ENCODE results near the gene POLR3K.
A peak's percentile ranks its signal among the peaks of the same experiment; 100 is the strongest.
"Not testable (repeated sequence)": the region's sequence is repeated elsewhere in the genome, so short reads cannot be mapped to it uniquely, and the experiment has no call there.

Gene POLR3K

DNA sequence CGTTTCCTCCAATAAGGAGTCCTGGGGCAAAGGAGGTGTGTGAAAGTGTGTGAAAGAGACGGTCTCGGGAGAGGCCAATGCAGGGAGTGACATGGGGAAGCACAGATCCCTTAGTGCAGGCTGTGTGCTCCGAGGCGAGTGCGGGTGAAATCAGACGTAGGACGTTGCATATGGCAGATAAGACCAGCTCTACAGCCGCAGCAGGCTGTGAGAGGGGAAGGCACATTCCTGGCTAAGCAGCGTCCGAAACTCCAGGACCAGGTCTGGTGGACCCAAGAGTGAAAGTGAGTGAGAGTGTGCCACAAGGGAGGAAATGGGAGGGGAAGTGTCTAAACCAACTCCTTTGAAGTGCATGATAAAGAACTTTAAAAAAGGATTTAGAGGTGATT, 11.3 kb downstream of the POLR3K start:
- DNase-seq: no peak

DNA sequence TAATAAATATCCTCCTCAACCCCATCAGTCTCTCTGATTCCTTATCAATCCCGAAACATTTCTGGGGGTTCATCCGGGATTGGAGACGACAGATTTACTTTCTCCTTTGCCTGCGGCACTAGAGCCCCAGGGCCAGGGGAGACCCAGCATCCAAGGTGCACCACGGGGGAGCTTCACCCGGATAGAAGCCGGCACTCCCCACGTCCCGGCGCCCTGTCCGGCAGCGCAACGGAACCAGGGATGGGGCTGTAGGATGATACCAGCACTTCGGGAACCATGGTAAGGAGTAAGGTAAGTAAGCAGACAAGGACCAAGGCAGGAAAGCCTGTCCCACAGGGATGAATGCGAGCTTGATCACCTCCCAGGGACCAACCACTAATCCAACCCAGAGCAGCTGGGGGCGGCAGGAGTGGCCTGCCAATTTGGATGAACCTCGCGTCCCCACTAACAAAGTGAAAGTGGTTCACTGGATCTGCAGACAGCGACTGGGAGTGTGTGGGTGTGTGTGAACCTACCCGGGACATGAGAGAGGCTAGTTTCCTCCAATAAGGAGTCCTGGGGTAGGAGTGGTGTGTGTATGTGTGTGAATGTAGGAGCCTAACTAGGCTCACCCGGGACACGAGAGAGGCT, 11.9 kb downstream of the POLR3K start:
- DNase-seq: no peak

DNA sequence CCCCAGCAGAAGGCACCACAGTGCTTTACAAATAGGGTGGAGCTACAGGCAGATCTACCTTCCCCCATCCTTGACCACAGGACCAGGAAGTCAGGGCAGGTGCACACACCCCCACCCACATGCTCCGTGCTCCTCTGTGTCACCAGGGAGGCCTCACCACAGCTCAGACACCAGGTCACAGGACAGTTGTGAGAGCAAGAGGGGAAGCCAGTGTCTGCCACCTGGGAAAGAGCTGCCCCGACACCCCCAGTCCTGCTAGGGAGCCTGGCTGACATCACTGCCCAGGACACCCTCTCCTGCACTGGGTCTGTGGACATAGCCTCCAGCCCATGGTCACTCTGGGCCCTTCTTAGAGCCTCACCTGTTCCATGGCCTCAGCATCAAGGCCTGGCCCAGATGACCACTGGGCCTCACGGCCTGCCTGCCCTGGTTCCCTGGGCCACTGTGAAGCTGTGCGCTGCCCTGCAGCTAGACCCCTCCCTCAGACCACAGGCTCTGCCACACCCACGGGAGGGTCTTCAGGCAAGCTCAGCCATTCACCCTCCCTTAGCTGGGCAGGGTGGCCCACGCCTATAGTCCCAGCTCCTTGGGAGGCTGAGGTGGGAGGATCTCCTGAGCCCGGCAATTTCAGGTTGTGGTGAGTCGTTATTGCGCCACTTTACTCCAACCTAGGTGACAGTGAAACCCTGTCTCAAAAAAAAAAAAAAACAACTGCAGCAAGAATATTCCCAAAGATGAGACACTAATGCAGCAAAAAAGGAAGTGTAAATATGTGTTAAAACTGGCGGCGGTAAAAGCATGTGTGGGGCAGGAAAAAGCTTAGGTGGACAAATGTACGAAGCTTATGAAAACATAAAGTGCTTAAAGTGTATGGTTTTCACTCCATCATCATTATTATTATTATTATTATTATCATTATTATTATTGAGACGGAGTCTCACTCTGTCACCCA, 14.2 kb downstream of the POLR3K start:
- DNase-seq: peak; percentile 44

DNA sequence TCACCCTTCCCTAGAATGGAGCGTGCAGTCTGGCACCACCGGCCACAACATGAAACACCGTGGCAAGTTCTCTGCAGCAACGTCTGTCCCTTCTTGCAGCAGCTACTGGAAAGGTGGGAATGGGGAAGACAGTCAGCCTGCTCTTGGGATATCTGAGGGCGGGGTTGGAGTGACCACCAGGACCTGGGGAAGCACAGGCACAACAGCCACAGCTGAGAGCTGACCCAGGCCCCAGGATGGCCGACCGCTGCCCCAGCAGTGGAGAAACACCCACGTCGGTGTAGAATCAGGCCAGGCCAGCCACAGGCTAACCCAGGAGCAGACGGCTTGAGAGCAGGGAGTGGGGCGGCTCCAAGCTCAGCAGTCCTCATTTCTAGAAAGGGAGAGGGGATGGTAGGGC, 15.2 kb downstream of the POLR3K start:
- DNase-seq: not testable (repeated sequence)

DNA sequence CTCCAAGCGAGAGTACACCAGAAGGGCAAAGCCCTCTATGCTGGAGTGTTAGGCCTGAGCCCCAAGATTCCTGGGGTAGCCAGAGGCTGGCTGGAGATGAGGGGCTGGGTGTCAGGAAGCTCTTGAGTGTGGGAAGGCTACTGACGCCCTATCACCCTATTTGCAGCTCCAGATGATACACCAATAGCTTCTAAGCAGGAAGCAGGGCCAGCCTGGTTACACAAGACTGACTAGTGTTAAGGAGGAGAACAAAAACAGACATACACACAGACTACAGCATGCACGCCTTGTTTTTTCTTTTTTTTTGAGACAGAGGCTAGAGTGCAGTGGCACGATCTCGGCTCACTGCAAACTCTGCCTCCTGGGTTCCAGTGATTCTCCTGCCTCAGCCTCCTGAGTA, 15.9 kb downstream of the POLR3K start:
- peak; percentile 36 for DNase-seq

DNA sequence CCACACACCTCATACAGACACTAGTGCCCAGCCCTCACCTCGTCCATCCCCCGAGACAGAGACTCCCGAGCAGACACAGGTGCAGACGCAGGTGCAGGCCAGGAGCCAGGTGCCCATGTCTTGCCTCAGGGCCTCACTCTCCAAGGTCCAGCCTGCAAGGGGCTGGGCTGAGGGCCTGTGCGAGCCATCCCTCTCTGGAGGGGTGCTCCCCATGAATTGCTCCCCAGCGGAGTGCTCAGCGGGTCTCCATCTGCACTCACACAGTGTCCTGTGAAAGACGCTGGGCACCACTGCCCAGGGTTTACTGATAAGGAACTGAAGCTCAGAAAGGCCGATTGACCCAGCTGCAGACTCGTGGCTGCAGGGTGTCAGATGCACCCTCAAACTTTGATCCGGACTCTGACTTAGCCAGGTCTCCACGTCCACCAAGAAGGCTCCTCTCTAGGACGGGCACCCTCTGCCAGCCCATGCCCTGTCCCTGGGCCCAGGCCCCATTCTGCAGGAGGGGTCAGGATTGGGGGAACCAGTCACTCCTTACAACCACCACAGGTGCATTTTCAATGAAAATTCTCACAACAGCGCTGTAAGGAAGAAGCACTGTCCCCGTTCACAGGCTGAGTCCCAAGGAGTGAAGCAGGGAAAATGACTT, 16.9 kb downstream of the POLR3K start:
- DNase-seq: no peak

DNA sequence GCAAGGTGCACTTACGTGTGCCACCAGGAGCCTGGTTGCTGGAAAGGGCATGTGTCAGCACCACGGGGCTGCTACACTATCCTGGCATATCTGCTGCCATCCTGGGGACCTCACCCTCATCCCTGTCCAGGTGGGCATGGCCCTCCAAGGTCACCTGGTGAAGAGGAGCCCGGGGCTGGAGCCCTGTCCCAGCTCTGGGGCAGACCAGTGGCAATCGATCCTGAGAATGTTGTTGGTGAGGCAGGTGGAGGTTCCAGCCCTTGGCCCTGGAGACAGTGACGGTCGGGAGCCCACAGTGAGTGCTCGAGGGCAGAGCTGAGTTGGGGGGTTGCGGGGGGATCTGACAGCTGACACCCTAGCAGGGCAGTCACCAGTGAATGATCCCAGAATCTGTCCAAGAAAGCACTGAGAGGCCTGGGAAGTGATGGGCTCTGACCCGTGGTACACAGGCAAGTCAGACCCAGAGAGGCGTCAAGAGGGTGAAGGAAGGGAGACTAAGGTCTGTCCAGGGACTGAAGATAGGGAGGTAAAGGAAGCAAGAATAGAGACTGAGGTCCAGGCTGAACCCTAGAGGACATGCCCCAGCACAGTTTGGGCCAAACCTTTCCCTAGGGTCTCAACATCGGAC, 17.6 kb downstream of the POLR3K start:
- DNase-seq: no peak

DNA sequence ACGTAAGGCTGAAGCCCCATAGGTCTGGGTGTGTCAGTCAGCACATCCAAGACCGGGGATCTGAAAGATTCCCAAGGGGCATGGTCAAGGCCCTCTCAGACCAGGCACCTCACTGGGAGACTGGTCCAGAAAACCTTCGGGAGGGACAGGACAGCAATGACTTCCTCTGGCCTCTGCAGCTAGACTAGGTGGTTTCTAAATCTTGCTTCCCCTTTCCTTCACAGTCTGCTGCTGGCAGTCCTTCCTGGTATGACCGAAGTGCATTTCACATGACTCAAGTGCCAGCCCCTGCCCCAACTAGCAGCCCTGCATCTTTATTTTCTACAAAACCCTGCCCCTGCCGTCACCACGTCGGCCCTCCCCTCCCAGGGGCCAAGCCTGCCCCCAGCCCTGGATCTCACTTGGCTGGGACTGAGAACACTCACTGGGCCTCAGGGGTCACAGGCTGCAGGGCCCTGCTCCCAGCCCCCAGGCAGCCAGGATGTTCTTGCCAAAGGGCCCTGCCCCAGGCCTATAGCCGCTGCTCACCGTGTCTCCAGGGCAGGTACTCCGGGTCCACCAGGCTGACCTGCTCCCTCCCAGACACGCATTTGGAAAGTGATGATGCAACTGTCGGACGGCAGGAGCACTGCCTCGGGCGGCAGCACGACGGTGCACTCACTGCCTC, 18.3 kb downstream of the POLR3K start:
- peak; percentile 80 for DNase-seq

DNA sequence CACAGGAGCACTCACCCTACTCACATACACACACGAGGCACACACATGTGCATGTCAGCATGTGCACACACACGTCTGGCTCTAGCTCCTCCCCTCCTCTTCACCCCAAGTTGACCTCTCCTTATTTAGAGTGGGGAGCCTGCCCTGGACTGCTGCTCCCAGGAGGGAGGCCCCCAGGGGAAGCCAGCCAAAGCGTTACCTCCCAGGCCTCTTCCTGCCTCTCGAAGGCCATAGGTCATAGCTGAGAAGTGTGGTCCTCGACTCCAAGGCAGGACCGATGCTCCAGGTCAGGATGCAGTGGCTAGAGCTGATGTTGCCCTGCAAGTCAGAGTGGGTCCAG, 18.8 kb downstream of the POLR3K start:
- no peak for DNase-seq

DNA sequence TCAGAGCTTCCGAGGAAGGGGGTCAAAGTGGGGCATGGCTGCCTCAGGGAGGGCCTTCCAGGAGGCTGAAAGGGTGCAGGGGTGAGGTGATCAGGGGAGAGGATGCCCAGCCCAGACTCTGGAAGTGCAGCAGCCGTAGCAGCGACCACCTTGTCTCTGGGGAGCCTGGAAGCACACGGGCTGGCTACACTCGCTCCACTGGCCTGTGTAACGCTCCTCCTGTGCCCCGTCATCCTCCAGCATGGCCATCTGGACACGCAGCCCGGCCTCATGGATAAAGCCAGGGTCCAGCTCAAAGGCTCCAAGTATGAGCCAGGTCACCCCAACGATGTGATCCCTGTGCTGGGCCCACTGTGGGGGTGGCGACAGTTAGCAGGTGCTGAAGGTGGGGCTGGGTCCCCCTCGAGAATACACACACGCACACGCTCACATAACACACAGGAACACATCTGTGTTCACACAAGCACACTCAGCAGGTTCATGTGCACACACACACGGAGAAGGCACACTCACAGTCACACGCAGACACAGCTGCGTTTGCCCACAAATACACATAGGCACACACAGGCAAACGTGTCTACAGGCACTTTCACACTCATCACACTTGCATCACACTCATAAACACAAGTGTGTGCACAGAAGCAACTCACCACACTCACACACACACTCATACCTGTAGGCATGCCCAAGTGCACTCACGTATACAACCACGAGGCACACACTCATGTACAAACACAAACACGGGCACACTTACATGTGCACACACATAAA, 19.3 kb downstream of the POLR3K start:
- no peak for DNase-seq

DNA sequence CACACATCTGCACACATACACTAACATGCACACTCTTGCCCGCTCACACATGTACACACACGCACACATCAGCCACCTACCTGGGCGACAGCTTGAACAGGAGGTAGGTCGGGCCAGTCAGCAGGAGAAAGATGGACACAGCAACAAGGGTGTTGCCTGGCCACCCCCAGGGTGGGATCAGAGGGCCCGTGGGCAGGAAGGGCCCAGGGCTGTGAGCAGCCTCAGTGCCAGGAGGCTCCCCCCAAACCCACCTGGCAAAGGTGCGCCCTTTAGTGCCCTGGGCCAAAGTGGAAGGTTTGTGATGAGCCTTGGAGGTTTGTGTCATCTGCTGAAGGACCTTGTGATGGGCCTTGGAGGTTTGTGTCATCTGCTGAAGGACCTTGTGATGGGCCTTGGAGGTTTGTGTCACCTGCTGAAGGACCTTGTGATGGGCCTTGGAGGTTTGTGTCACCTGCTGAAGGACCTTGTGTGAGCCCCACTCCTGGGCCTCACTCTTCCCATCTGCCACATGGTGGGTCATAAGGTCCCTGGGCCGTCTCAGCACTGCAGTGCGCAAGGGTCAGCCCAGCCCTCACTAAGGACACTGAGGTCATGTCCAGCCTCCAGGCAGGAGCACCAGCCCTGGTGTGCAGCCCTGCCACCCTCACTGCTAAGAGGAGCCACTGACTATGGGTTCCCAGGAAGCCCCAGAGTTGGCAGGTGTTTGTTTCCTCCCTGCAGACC, 20.1 kb downstream of the POLR3K start:
- not testable (repeated sequence) for DNase-seq

DNA sequence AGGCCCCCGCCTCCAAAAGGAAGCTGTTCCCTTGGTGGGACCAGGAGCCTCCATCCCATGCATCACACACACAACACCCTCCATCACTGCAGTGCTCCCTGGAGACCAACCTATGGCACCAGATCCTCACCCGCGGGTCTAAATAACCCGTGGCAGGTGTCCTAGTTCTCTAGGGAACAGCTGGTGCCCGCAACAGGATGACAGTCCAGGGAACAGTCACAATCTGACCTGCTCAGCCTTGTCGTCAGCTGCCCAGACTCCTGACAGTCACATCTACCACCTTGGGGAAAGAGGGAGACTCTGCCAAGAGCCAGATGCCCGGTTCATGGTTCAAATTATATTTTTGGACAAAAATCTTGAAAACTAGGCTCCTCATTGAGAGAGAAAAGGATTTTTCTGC, 22.8 kb downstream of the POLR3K start:
- DNase-seq: not testable (repeated sequence)

DNA sequence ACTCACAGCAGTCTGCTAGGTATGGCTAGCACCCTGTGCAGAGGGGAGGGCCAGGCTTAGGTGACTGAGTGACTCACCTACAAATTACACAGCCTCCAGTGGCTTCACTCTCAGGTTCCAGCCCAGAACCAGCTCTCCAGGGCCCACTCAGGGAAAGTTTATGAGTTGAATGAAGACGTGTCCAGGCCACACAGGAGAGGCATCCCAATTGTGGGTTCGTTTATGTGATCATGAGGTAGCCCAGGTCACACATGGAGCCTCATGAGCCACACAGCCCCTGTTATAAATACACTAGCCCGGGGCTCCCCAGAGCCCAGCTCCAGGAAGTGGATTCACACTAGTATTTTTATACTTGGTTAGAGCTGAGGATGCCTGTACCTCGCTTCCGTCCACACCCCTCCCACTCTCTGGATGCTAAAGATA, 27.5 kb downstream of the POLR3K start:
- DNase-seq: not testable (repeated sequence)

DNA sequence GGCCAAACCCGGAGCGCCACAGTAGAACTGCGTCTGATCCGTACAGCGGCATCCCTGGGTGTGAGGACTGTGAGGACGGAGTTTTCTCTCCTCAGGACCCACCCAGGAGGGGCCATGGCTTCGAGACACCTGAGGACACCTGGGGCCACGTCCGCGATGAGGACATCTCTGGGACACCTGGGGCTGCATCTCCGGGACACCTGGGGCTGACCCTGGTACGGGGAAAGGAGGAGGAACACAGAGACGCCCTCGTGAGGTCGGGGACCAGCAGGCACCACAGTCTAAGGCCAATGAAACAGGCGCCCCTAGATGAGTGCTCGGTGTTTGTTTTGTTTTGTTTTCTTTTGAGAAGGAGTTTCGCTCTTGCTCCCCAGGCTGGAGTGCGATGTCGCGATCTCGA, 29.3 kb downstream of the POLR3K start:
- not testable (repeated sequence) for DNase-seq

DNA sequence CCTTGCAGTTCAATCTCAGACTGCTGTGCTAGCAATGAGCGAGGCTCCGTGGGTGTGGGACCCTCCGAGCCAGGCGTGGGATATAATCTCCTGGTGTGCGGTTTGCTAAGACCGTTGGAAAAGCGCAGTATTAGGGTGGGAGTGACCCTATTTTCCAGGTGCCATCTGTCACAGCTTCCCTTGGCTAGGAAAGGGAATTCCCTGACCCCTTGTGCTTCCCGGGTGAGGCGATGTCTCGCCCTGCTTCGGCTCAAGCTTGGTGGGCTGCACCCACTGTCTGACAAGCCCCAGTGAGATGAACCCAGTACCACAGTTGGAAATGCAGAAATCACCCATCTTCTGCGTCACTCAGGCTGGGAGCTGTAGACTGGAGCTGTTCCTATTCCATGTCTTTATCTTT, 32.5 kb downstream of the POLR3K start:
- not testable (repeated sequence) for DNase-seq

DNA sequence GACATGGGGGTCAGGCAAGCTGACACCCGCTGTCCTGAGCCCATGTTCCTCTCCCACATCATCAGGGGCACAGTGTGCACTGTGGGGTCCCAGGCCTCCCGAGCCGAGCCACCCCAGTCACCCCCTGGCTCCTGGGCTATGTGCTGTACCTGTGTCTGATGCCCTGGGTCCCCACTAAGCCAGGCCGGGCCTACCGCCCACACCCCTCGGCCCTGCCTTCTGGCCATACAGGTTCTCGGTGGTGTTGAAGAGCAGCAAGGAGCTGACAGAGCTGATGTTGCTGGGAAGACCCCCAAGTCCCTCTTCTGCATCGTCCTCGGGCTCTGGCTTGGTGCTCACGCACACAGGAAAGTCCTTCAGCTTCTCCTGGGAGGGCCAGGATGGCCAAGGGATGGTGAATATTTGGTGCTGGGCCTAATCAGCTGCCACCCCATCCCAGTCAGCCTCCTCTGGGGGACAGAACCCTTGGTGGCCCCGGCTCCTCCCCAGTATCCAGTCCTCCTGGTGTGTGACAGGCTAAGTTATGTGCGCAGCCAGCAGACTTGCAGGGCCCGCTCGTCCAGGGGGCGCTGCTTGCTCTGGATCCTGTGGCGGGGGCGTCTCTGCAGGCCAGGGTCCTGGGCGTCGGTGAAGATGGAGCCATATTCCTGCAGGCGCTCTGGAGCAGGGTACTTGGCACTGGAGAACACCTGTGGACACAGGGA, 36.2 kb downstream of the POLR3K start:
- not testable (repeated sequence) for DNase-seq

DNA sequence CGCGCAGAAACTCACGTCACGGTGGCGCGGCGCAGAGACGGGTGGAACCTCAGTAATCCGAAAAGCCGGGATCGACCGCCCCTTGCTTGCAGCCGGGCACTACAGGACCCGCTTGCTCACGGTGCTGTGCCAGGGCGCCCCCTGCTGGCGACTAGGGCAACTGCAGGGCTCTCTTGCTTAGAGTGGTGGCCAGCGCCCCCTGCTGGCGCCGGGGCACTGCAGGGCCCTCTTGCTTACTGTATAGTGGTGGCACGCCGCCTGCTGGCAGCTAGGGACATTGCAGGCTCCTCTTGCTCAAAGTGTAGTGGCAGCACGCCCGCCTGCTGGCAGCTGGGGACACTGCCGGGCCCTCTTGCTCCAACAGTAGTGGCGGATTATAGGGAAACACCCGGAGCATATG, 42.6 kb downstream of the POLR3K start:
- DNase-seq: not testable (repeated sequence)

DNA sequence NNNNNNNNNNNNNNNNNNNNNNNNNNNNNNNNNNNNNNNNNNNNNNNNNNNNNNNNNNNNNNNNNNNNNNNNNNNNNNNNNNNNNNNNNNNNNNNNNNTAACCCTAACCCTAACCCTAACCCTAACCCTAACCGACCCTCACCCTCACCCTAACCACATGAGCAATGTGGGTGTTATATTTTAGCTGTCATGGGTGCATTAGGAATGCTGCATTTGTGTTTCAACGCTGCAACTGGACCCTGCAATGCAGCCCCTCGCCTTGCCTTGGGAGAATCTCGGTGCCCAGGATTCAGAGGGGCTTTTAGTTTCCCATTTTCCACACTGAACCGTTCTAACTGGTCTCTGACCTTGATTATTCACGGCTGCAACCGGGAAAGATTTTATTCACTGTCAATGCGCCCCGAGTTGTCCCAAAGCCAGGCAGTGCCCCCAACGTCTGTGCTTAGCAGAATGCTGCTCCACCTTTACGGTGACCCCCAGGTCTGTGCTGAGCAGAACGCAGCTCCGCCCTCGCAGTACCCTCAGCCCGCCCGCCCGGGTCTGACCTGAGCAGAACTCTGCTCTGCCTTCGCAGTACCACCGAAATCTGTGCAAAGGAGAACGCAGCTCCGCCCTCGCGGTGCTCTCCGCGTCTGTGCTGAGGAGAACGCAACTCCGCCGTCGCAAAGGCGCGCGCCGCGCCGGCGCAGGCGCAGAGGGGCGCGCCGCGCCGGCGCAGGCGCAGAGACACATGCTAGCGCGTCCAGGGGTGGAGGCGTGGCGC, 43.3 kb downstream of the POLR3K start:
- no peak for DNase-seq
